GM12864 (cell line): ENCODE results near the gene LRRC59.

Experiments used
- DNase-seq: peaks from one replicate; pipeline ENCODE4 v3.0.0-alpha.2; 2011; ENCODE audit warnings: low read depth
- H3K4me3 ChIP-seq: 2 replicates; pipeline ENCODE4 v1.5.1; 2011; ENCODE audit warnings: mild to moderate bottlenecking, low read depth, low read length, control low read depth
- CTCF ChIP-seq: IDR thresholded peaks from 2 replicates; pipeline ENCODE4 v1.5.1; 2011; ENCODE audit warnings: low read depth, mild to moderate bottlenecking, moderate library complexity, low read length, control low read depth, inconsistent platforms; ENCODE audit errors: missing control alignments

LRRC59 gene

GRCh38 chr17:50359005-50359699 lies 38.2 kb downstream of the LRRC59 start:
- no peak for DNase-seq
- TF ChIP-seq CTCF: no peak
- H3K4me3 ChIP-seq: no peak overlapping the region

GRCh38 chr17:50358177-50358576 lies 39.1 kb downstream of the LRRC59 start:
- DNase-seq: no peak
- TF ChIP-seq CTCF: no peak
- no peak overlapping the region for H3K4me3 ChIP-seq

GRCh38 chr17:50356892-50357510 lies 40.3 kb downstream of the LRRC59 start:
- no peak for TF ChIP-seq CTCF
- no peak overlapping the region for H3K4me3 ChIP-seq
- DNase-seq: no peak

GRCh38 chr17:50356418-50356817 lies 40.9 kb downstream of the LRRC59 start:
- no peak for DNase-seq
- no peak overlapping the region for H3K4me3 ChIP-seq
- TF ChIP-seq CTCF: no peak

GRCh38 chr17:50355701-50356341 lies 41.5 kb downstream of the LRRC59 start:
- no peak for DNase-seq
- TF ChIP-seq CTCF: no peak
- H3K4me3 ChIP-seq: no peak overlapping the region

- TF ChIP-seq CTCF: no peak
- no peak overlapping the region for H3K4me3 ChIP-seq
- no peak for DNase-seq
These were observed 42.0 kb downstream of the LRRC59 start for GRCh38 chr17:50355336-50355700.

GRCh38 chr17:50354776-50355175 lies 42.5 kb downstream of the LRRC59 start:
- H3K4me3 ChIP-seq: no peak overlapping the region
- TF ChIP-seq CTCF: no peak
- no peak for DNase-seq
